ENCODE data around the gene ANKS1A.
"Not testable (repeated sequence)": the region's sequence is repeated elsewhere in the genome, so short reads cannot be mapped to it uniquely, and the experiment has no call there.

The ANKS1A gene

DNA sequence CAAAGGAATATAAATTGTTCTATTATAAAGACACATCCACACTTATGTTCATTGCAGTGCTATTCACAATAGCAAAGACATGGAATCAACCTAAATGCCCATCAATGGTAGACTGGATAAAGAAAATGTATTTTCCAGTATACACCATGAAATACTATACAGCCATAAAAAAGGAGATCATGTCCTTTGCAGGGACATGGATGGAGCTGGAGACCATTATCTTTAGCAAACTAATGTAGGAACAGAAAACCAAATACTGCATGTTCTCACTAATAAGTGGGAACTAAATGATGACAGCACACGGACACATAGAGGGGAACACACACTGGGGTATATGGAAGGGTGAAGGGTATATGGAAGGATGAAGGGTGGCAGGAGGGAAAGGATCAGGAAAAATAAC is 5.0 kb upstream of the ANKS1A start:
- DNase-seq (ENCODE audit: low spot score) = not testable (repeated sequence)

DNA sequence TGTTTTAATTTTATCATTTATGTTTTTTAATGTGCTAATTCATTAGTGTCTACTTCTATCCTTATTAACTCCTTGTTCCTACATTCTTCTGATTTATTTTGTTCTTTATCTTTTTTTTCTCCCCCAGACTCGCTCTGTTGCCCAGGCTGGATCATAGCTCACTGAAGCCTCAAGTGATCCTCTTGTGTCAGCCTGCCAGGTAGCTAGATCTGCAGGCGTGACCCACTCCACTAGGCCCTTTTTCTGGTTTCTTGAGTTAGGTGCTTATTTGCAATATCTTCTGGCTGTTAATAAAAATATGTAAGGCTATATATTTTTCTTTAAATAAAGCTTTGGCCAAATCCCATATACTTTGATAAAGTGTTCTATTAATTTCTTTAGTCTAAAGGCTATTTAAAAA is 4.1 kb upstream of the ANKS1A start:
- no peak for DNase-seq (ENCODE audit: low spot score)

DNA sequence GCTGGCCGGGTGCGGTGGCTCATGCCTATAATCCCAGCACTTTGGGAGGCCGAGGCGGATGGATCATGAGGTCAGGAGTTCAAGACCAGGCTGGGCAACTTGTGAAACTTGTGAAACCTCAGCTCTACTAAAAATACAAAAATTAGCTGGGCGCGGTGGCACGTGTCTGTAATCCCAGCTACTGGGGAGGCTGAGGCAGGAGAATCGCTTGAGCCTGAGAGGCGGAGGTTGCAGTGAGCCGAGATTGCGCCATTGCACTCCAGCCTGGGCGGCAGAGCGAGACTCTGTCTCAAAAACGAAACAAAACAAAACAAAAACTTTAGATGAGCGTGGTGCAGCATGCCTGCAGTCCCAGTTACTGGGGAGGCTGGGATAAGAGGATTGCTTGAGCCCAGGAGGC is 3.2 kb upstream of the ANKS1A start:
- DNase-seq (ENCODE audit: low spot score) = not testable (repeated sequence)

DNA sequence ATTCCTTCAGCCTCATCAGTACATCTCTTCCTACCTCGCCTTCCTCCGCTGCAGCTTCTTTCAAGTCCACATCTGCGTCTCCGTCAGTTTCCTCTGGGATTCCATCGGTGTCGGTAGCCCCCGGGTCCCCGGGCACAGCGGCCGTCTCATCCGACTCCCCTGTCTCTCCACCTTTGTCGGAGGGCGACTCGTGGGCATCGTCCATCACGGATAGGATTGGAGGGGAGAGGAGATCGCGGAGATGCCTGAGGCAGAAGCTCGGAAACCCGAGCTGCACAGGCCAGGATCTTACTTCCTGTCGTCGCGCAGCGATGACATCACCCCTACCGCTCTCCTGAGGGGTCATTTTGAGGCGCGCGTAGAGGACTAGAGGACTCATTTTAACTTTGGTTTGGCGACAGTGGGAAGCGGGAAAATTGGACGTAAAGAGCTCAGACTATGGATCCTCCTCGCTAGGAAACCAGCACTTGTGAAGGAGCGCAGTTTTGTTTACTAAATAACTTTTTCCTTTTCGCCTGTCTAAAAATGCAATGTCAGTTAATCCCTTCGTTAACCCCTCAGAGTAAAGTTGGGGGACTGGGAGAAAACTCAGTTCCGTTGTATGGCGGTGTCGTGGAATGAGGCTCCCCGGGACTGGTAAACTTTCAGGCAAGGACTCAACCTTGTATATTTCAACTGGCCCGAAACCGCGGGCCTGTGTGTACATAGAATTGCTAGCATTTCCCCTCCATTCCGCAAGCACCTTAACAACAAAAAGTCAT is 1.1 kb upstream of the ANKS1A start, which contains the start of gene TAF11:
TSS of gene TAF11 (minus strand) at position 290 of the 761 bp plus-strand sequence. CDS start at position 205, 85 bp downstream.
- peak; percentile 96 for DNase-seq (ENCODE audit: low spot score)

DNA sequence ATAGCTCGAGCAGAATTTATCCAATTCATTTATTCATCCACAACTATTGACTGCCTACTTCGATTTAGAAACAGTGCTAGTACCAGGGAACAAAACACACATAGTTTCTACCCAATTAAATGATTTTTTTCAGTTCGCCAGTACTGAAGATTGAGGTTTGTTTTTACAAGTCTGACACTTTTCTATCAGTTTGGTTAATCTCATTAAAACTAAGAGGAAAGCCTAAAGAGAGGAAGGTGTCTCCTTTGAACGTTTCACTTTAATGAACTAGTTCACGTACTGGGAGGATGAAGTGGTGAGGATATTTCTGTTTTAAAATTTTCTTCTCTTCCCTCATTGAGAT is 570 bp upstream of the ANKS1A start:
- no peak for DNase-seq (ENCODE audit: low spot score)

DNA sequence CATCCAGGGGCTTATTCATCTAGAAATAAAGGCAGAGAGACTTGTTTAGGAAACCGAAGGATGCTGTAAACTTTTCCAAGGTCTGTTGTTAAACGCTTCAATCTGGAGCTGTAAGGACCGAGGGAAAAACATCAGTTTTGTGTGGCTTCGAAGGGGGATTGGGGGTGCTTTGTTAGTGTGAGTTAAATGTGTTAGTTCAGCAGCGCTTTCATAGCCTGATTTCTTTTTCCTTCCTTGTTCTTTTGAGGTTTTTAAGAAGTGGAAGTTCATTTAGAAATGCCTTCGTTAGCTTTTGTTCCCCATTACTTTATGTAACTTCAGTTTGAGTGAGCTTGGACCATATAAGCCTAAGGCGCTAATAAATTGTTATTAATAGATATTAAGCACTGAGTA is 1.5 kb downstream of the ANKS1A start:
- DNase-seq (ENCODE audit: low spot score) = no peak

DNA sequence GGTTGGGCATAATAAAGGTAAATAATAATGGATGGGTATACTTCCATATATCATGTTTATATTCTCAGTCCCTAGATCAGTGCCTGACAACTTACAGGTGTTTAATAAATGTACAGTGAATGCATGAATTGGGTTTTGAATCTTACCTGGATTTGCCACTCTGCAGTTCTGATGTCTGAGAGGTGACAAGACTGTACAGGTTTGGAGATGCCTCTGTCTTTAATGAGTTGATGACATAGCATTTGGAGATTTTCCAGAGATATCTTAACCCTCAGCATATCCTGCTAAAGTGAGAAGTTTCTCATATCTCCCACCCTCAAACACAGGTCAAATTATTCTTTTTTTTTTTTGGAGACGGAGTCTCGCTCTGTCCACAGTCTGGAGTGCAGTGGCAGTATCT is 2.2 kb downstream of the ANKS1A start:
- no peak for DNase-seq (ENCODE audit: low spot score)

DNA sequence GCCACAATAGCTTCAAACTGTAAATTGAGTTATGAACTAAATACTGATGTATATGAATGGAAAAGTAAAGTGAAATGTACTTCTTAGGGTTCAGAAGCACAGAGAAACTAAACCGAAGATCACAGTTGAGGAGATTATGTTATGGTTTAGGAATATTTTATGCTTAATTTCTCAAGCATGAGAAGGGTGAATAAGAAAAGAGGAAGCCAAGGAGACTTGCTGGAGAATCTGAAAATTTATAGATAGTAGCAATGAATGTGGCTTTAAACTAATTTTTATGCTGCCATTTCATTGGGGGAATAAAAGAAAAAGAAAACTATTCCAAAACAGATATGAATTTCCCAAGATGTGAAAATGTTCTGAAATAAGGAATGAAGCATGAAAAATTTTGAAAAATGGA is 5.6 kb downstream of the ANKS1A start:
- no peak for DNase-seq (ENCODE audit: low spot score)

DNA sequence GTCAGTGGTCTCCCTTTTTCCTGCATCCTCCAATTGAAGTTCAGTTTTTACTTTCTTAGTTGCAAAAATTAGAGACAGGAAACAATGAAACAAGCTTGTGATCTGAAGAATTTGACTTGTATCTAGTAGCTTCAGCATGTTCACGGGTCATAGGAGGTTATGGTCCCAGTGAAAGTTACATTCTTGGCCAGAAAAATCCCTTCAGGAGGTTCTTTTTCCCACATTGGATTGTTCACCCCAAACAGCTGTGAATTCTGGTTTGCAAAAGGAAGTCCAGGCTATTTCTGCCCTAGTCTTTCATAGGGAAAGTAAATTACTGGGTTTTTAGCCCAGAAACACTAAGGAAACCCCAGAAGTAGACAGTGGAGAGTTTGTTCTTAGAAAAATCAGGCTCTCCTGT is 8.1 kb downstream of the ANKS1A start:
- no peak for DNase-seq (ENCODE audit: low spot score)

DNA sequence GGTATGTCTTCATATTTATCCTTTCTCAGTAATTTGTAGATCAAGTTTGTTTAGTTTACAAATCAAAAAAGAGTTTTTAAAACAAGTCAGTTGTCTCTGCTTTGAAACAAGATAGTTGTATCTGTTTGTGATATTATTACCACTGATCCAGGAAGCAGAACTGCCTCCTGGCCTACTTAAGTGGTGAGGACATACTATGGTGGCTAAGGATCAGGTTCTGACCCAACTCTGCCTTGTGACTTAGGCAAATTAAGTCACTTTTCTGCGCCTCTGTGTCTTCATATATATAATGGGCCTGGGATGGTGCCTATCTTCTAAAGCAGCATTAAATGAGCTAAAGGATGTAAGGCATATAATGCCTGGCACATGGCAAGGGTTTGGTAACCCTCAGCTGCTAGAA is 8.7 kb downstream of the ANKS1A start:
- no peak for DNase-seq (ENCODE audit: low spot score)

DNA sequence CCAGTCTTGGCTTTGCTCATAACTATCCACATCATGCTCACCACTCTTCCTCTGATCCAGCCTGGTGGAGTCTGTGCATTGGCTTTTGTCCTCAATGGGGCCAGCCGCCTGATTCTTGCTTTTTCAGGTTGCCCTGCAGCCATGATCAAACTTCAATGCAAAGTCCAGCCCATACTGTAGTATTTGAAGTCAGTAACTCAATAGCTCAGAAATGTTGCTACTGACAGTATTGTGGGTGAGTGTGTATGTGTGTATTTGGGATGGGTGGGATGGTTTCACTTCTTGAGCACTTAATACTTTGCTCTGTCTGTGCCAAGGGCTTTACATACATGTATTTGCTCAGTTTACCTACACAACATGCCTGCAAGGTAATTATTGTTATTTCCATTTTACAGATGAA is 10.7 kb downstream of the ANKS1A start:
- not testable (repeated sequence) for DNase-seq (ENCODE audit: low spot score)

DNA sequence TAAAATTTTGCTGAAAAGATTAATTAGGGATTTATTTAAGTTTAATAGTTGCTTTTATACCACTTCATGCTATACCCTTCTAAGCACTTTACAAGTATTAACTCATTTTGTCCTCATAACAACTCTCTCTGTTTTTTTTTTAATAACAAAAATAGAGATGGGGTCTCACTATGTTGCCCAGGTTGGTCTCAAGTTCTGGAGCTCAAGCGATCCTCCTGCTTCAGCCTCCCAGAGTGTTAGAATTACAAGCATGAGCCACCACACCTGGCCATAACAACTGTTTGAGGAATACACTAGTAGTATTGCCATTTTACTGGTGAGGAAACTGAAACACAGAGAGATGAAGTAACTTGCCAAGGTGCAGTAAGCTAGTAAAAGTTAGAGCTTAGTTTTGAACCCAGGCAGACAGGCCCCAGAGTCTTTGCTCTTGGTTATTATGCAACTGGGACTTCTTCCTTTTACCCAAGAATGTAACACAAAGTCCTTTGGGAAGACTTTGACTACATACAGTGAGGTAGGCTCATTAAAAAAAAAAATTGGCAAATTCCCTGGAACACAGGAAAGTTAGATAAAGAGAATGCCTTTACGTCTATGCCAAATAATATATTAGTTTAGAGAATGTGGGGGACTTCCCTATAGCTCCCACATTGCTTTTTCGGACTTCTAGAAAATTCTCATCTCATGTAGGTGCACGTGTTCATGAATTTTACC is 11.4 kb downstream of the ANKS1A start:
- no peak for DNase-seq (ENCODE audit: low spot score)

DNA sequence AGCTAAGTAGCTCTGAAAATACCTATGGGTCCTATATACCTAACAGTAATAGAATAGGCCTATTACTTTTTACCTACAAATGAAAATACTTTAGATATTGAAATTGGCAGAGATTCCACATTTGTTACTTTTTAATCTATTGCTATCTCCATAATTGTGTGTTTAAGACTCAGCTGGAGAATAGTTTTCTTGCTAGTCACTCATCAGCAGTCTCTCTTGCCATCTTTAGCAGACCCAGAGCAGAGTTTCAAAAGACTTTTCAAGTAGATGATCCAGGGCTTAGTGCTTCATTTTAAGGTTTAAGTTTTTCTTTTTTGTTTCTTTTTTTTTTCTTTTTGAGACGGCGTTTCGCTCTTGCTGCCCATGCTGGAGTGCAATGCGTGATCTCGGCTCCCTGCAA is 12.9 kb downstream of the ANKS1A start:
- DNase-seq (ENCODE audit: low spot score) = no peak

DNA sequence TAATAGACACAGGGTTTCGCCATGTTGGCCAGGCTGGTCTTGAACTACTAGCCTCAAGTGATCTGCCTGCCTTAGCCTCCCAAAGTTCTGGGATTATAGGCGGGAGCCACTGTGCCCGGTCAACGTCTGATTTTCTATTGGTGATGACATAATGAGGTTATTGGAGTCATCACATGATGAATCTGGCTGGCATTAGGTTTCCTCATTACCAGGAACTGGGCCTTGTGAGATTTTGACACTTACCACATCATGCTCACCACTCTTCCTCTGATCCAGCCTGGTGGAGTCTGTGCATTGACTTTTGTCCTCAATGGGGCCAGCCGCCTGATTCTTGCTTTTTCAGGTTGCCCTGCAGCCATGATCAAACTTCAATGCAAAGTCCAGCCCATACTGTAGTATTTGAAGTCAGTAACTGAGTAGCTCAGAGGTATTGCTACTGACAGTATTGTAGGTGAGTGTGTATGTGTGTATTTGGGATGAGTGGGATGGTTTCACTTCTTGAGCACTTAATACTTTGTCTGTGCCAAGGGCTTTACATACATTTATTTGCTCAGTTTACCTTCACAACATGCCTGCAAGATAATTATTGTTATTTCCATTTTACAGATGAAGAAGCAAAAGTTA is 16.0 kb downstream of the ANKS1A start:
- no peak for DNase-seq (ENCODE audit: low spot score)

DNA sequence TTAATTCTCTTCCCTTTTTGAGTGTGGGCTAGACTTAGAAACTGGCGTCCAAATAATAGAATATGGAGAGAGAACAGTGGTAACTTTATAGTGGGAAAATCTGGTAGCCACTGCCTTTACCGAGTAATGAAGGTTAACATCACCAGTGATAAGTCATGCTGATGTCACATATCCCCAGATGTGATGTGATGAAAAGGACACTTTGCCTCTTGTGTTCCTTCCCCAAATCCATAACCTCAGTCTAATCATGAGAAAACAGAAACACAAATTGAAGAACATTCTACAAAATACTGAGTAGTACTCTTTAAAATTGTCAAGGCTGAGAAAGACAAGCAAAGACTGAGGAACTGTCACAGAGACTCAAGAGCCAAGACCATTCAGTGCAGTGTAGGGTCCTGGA is 17.8 kb downstream of the ANKS1A start:
- no peak for DNase-seq (ENCODE audit: low spot score)

DNA sequence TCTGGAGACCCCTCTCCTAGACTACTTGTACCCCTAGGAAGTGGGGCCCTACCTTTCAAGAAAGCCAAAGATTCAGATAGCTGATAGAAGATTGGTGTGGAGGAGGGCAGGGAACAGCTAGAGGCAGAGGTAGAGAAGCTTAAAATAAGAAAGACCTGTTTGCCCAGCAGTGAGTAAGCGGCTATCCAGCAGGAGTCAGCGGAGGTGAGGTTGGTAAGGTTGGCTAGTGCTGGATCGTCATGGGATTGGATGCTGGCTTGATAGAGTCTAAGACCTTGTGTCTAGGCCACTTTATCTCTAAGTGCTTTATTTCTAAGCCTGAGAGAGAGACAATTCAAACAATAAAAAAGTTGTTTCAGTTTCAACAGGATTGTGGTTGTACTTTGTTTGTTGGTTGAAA is 19.1 kb downstream of the ANKS1A start:
- no peak for DNase-seq (ENCODE audit: low spot score)

DNA sequence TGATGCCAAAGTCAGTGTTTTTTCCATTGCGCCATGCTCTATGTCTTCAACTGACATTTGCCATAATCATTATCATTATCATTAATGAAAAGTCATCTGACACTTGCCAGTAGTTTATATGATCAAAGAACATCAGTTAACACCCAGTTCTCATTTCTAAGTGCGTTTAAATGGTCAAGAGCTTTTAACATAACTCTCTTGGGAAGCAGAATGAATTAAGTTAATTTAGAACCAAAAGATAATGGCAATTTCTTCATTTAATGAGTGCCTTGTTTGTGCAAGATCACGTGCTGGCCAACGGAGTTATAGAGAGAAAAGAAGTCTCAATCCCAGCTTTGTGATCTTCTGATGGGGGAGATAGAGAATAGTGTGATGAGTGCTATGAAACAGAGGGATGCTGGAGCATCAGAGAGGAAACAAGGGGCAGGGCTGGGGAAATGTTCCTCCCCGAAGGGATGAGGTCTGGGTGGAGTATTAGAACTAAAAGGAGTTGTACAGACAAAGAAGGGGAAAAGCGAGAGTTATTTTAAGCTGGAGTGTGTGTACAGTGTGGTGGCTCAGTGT is 20.3 kb downstream of the ANKS1A start:
- no peak for DNase-seq (ENCODE audit: low spot score)

DNA sequence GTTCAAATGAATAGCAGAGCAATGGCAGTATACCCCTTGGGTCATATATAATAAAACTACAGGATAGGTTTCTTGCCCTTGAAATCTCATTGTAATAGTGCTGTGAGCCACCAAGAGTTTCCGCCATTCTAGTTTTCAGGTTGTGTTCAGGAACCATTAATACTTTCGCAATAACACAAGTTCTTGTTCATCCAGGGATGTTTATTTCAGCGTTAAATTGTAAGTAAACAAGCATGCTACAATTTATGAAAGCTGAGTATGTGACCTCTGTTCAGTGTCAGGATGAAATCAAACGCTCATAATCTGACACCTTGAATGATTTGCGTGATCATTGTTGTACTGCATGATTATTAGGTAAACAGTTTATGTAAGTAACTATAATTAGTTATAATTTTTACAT is 22.8 kb downstream of the ANKS1A start:
- no peak for DNase-seq (ENCODE audit: low spot score)

DNA sequence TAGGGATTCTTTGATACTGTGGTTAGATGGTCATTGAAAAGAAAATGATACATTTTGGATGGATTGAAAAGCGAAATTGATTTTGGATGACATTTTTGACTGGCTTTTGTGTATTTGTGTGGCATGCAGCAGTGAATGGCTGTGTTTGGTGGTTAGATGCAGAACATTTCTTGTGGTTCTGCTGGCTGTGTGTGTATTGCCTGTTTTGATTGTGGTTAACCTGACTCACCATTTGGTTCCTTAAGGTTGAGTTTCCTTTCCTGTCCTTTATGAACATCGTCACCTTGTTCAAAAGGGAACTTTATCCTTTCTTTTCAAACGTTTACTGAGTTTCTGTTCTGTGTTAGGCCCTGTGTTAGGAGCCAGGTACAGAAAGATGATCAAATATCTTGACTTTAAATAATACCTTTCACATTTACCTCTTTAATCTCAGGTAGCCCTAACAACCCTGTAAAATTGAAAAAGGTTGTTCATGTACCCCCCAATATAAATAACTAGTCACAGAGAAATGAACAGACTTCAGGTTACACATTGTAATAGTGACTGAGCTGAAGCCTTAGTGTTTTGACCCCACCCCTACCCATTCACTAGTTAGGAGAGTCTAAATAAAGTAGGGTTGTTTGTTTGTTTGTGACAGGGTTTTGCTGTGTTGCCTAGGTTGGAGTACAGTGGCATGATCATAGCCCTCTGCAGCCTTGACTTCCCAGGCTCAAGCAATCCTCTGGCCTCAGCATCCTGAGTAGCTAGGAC is 23.8 kb downstream of the ANKS1A start:
- no peak for DNase-seq (ENCODE audit: low spot score)

DNA sequence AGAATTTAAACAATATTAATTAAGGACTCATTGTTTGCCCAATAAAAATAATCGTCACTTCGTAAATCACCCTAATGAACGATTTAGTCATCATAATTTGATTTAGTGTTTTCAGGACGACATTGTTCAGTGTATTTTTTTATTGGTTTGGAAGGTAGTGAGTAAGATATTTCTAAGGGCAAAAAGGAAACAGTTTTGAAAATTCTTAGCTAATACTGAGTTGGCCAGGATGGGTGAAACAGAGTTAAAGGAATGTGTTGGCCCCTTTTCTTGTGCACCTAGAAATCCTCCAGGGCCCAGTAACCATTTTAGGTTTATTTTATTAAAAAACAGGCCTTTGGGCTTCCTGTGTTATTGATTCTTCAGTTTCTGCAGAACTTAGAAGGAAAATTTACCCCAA is 25.3 kb downstream of the ANKS1A start:
- no peak for DNase-seq (ENCODE audit: low spot score)

DNA sequence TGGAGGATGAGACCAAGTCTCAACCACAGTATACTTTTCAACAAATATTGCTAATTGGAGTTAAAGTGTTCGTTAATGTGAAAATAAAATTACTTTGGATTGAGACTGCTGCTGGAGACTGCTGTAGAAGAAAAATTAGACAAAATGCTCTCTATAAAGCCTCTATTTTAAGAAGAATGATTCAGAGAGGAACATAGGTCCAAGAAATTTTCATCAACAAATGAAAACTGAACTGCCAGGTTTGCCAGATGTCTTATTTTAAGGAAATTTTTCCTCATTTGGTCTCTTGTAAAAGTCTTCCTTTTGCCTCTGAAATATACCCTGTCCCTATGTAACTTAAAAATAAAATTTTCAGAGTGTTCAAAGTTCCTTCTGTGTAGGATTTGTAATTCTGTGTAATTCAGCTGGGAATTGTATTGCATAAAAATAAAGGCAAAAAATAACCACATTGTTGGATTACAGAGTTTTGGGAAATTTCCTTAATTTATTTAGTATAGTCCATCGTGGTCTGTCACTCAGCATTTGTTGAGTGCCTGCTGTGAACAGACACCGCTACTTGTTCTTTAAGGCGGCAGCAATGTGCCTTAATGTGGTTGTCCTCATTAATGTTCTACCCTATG is 27.4 kb downstream of the ANKS1A start:
- no peak for DNase-seq (ENCODE audit: low spot score)
